CD4-positive, alpha-beta T cell treated with Interleukin-4 for 4 hours (primary cell): ENCODE data around the gene CHTF8.
A peak's percentile ranks its signal among the peaks of the same experiment; 100 is the strongest.

ENCODE experiments used
- DNase-seq: peaks from one replicate; pipeline ENCODE4 v3.0.0-alpha.2; 2020

The CHTF8 gene

GRCh38 chr16:69112285-69113129, 19.9 kb downstream of the CHTF8 start:
- DNase-seq, result peak; percentile 24

GRCh38 chr16:69111876-69112230, 20.5 kb downstream of the CHTF8 start:
- DNase-seq, result no peak

- no peak for DNase-seq
Observed at GRCh38 chr16:69111216-69111875, 21.0 kb downstream of the CHTF8 start.

GRCh38 chr16:69110406-69110805, 22.0 kb downstream of the CHTF8 start:
- no peak for DNase-seq

- no peak for DNase-seq
Observed at GRCh38 chr16:69109486-69110270, 22.7 kb downstream of the CHTF8 start.

GRCh38 chr16:69108905-69109252, 23.5 kb downstream of the CHTF8 start:
- DNase-seq, result no peak

- DNase-seq, result no peak
Observed at GRCh38 chr16:69108064-69108904, 24.1 kb downstream of the CHTF8 start.

- no peak for DNase-seq
Observed at GRCh38 chr16:69107316-69107962, 24.9 kb downstream of the CHTF8 start.

GRCh38 chr16:69106491-69107315, 25.7 kb downstream of the CHTF8 start:
- DNase-seq, result no peak

GRCh38 chr16:69105501-69106361, 26.7 kb downstream of the CHTF8 start, which contains the start of gene HAS3:
HAS3 (plus strand) TSS chr16:69105653; CDS start chr16:69109396, 3,743 bp downstream.
- DNase-seq, result peak; percentile 10

- no peak for DNase-seq
Observed at GRCh38 chr16:69100071-69100691, 32.2 kb downstream of the CHTF8 start.

- no peak for DNase-seq
Observed at GRCh38 chr16:69095193-69095592, 37.2 kb downstream of the CHTF8 start.

GRCh38 chr16:69094501-69094900, 37.9 kb downstream of the CHTF8 start:
- no peak for DNase-seq

GRCh38 chr16:69093974-69094373, 38.4 kb downstream of the CHTF8 start:
- no peak for DNase-seq

GRCh38 chr16:69089091-69089910, 43.1 kb downstream of the CHTF8 start:
- peak; percentile 21 for DNase-seq

- DNase-seq, result no peak
Observed at GRCh38 chr16:69088684-69089083, 43.7 kb downstream of the CHTF8 start.

- no peak for DNase-seq
Observed at GRCh38 chr16:69087161-69087581, 45.2 kb downstream of the CHTF8 start.

- no peak for DNase-seq
Observed at GRCh38 chr16:69085032-69085695, 47.2 kb downstream of the CHTF8 start.
